ENCODE measurements around the gene ASAP2. TPM values are rescaled to one million over a fixed set of nuclear protein-coding genes. Genes with fewer than 3 reads are reported as not detected.
A peak's percentile ranks its signal among the peaks of the same experiment; 100 is the strongest.

Gene ASAP2
- total RNA-seq, 1 donor from 2014 or later = 10.0 TPM

GRCh38 chr2:9296559-9296958, 89.9 kb downstream of the ASAP2 start:
- intact Hi-C loops (cut with micrococcal nuclease) = no loop called here
- Histone ChIP-seq H3K27ac (replicated peaks) (no peak overlapping the region), H3K36me3 (no peaks in the 10 kb centered on the region), H3K4me3 (no peak overlapping the region), H3K9me3 (replicated peaks) (no peaks in the 10 kb centered on the region), H3K27me3 (ENCODE audit: low read depth) (no peaks in the 10 kb centered on the region), H3K4me1 (peaks cover 63% of the 10 kb centered on the region)
- no peak for DNase-seq
- no peak for TF ChIP-seq CTCF (IDR thresholded peaks at IDR 0.05; ENCODE audit: borderline replicate concordance)

GRCh38 chr2:9297156-9297555, 90.5 kb downstream of the ASAP2 start:
- intact Hi-C loops (cut with micrococcal nuclease) = no loop called here
- H3K4me1 ChIP-seq = peaks cover 66% of the 10 kb centered on the region
- H3K9me3 ChIP-seq (replicated peaks) = no peaks in the 10 kb centered on the region
- H3K4me3 ChIP-seq = no peak overlapping the region
- no peak for DNase-seq
- H3K27me3 ChIP-seq (ENCODE audit: low read depth) = no peaks in the 10 kb centered on the region
- TF ChIP-seq CTCF (IDR thresholded peaks at IDR 0.05; ENCODE audit: borderline replicate concordance) = no peak
- peak overlapping the region; percentile 31 for H3K27ac ChIP-seq (replicated peaks)
- H3K36me3 ChIP-seq = no peaks in the 10 kb centered on the region

GRCh38 chr2:9297807-9298206, 91.2 kb downstream of the ASAP2 start:
- Histone ChIP-seq H3K36me3 (no peaks in the 10 kb centered on the region), H3K4me3 (no peak overlapping the region), H3K4me1 (peaks cover 64% of the 10 kb centered on the region), H3K27ac (replicated peaks) (peak overlapping the region; percentile 31), H3K9me3 (replicated peaks) (no peaks in the 10 kb centered on the region), H3K27me3 (ENCODE audit: low read depth) (no peaks in the 10 kb centered on the region)
- no peak for TF ChIP-seq CTCF (IDR thresholded peaks at IDR 0.05; ENCODE audit: borderline replicate concordance)
- intact Hi-C loops (cut with micrococcal nuclease) = no loop called here
- DNase-seq = no peak

GRCh38 chr2:9298583-9298982, 92.0 kb downstream of the ASAP2 start:
- H3K36me3 ChIP-seq = no peaks in the 10 kb centered on the region
- H3K4me3 ChIP-seq = no peak overlapping the region
- no peaks in the 10 kb centered on the region for H3K9me3 ChIP-seq (replicated peaks)
- DNase-seq = no peak
- H3K27me3 ChIP-seq (ENCODE audit: low read depth) = no peaks in the 10 kb centered on the region
- intact Hi-C loops (cut with micrococcal nuclease) = no loop called here
- H3K4me1 ChIP-seq = peaks cover 64% of the 10 kb centered on the region
- H3K27ac ChIP-seq (replicated peaks) = peak overlapping the region; percentile 31
- no peak for TF ChIP-seq CTCF (IDR thresholded peaks at IDR 0.05; ENCODE audit: borderline replicate concordance)

GRCh38 chr2:9299161-9300100, 92.8 kb downstream of the ASAP2 start:
- intact Hi-C loops (cut with micrococcal nuclease) = no loop called here
- Histone ChIP-seq H3K9me3 (replicated peaks) (no peaks in the 10 kb centered on the region), H3K4me3 (no peak overlapping the region), H3K4me1 (peaks cover 71% of the 10 kb centered on the region), H3K27me3 (ENCODE audit: low read depth) (no peaks in the 10 kb centered on the region), H3K36me3 (no peaks in the 10 kb centered on the region), H3K27ac (replicated peaks) (peak overlapping the region; percentile 46)
- no peak for DNase-seq
- TF ChIP-seq CTCF (IDR thresholded peaks at IDR 0.05; ENCODE audit: borderline replicate concordance) = no peak
